Cerebellar nuclear complex (tissue), 1 donor: ENCODE data around the gene ITGB3.
"Not testable (repeated sequence)": the region's sequence is repeated elsewhere in the genome, so short reads cannot be mapped to it uniquely, and the experiment has no call there.

ENCODE experiments used
- DNase-seq, 2 experiments: peaks; one replicate each; lab custom pipeline; 2025; lab: John Stamatoyannopoulos, UW

ITGB3 gene

GRCh38 chr17:47244697-47245096 lies 8.9 kb upstream of the ITGB3 start:
- no peak for DNase-seq

- no peak for DNase-seq
Measured at GRCh38 chr17:47246120-47246519, 7.5 kb upstream of the ITGB3 start.

GRCh38 chr17:47250855-47251254 lies 2.8 kb upstream of the ITGB3 start:
- no peak for DNase-seq

GRCh38 chr17:47251421-47251940 lies 2.1 kb upstream of the ITGB3 start:
- DNase-seq = no peak

GRCh38 chr17:47252209-47252608 lies 1.4 kb upstream of the ITGB3 start:
- no peak for DNase-seq

GRCh38 chr17:47252766-47253512 lies 688 bp upstream of the ITGB3 start:
- no peak for DNase-seq

GRCh38 chr17:47254403-47254943 lies 846 bp downstream of the ITGB3 start:
- DNase-seq = no peak

- no peak for DNase-seq
Measured at GRCh38 chr17:47257651-47258339, 4.2 kb downstream of the ITGB3 start.

- no peak for DNase-seq
Measured at GRCh38 chr17:47262586-47262985, 9.0 kb downstream of the ITGB3 start.

GRCh38 chr17:47264166-47264565 lies 10.5 kb downstream of the ITGB3 start:
- DNase-seq = no peak

GRCh38 chr17:47265983-47266541 lies 12.4 kb downstream of the ITGB3 start:
- no peak for DNase-seq

GRCh38 chr17:47266782-47267181 lies 13.2 kb downstream of the ITGB3 start:
- DNase-seq = no peak

GRCh38 chr17:47267354-47267828 lies 13.8 kb downstream of the ITGB3 start:
- DNase-seq = no peak

- not testable (repeated sequence) for DNase-seq
Measured at GRCh38 chr17:47268964-47269363, 15.3 kb downstream of the ITGB3 start.

GRCh38 chr17:47269561-47270280 lies 16.1 kb downstream of the ITGB3 start:
- not testable (repeated sequence) for DNase-seq

- DNase-seq = no peak
Measured at GRCh38 chr17:47270946-47271705, 17.5 kb downstream of the ITGB3 start.

- no peak for DNase-seq
Measured at GRCh38 chr17:47272491-47272890, 18.9 kb downstream of the ITGB3 start.

GRCh38 chr17:47273245-47273644 lies 19.6 kb downstream of the ITGB3 start:
- no peak for DNase-seq

GRCh38 chr17:47274319-47275069 lies 20.9 kb downstream of the ITGB3 start:
- no peak for DNase-seq

GRCh38 chr17:47275245-47275984 lies 21.8 kb downstream of the ITGB3 start:
- no peak for DNase-seq
